Measurements from ENCODE around the gene FSTL4. TPM values are rescaled to one million over a fixed set of nuclear protein-coding genes. Genes with fewer than 3 reads are reported as not detected.

The FSTL4 gene
- total and polyA plus RNA-seq, 2 of the 13 experiments (the other 11 are each of a cell fraction or from before 2014, with no cell fraction given) = 2.1 to 3.0 TPM

DNA sequence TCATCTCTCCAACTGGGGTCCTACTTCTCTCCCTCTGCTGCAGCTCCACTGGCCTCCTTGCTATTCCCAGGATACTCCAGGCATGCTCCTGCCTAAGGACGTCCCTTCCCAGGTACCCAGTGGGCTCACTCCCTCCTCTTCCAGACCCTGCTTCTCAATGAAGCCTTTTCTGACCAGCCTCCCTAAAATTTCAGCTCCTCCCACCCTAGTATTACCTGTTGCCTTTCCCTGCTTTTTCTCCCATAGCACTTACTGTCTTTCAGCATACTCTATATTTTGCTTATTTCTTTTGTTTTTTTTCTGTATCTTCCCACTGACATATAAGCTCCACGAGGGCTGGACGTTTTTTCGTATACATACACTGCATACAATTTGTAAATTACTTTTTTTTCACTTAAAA lies 26.1 kb upstream of the FSTL4 start (continued):
- no peak for TF ChIP-seq ZNF780A (CRISPR knock-in tag; IDR thresholded peaks at IDR 0.05)
- TF ChIP-seq, protein P1, sequence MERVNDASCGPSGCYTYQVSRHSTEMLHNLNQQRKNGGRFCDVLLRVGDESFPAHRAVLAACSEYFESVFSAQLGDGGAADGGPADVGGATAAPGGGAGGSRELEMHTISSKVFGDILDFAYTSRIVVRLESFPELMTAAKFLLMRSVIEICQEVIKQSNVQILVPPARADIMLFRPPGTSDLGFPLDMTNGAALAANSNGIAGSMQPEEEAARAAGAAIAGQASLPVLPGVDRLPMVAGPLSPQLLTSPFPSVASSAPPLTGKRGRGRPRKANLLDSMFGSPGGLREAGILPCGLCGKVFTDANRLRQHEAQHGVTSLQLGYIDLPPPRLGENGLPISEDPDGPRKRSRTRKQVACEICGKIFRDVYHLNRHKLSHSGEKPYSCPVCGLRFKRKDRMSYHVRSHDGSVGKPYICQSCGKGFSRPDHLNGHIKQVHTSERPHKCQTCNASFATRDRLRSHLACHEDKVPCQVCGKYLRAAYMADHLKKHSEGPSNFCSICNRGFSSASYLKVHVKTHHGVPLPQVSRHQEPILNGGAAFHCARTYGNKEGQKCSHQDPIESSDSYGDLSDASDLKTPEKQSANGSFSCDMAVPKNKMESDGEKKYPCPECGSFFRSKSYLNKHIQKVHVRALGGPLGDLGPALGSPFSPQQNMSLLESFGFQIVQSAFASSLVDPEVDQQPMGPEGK (CRISPR knock-in tag; IDR thresholded peaks at IDR 0.05) = no peak
- TF ChIP-seq FOSL1 (CRISPR knock-in tag; IDR thresholded peaks at IDR 0.05; ENCODE audit: borderline replicate concordance) = no peak

DNA sequence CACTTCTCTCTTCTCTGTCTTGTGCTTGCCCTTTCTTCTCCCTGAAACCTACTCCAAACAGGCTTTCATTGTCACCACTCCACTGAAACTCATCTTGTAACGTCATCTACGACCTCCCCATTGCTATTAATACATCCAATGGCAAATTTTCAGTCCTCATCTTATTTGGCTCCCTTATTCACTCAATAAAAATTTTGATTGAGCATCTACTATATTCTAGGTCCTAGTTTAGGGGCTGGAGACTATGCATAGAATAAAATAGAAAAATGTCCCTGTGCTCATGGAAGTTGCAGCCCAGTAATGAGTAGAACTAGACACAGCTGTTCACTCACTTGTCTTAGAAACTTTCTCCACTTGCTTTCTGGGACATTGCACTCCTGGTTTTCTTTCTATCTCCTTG lies 24.9 kb upstream of the FSTL4 start:
- ATAC-seq (no peak), FAIRE-seq (no peak), DNase-seq (ENCODE audit: low spot score) (no peak)
- Histone ChIP-seq H4K20me1 (ENCODE audit: insufficient read depth, low read length) (no peaks in the 10 kb centered on the region), H3K4me1 (ENCODE audit: insufficient read depth, low read length) (no peaks in the 10 kb centered on the region), H3K27me3 (ENCODE audit: control insufficient read depth in 1 of 2, insufficient read depth in 2 of 2, low read length in 2 of 2) (0 out of 5 replicates have a peak, but pooled peaks cover 0 to 4% of the 10 kb centered on the region in 2 experiments), H3K4me3 (replicated peaks in 1 of 3; ENCODE audit: insufficient read depth in 1 of 3, low read depth in 2 of 3, low read length in 3 of 3) (no peak overlapping the region), H3K4me2 (ENCODE audit: low read depth, low read length) (no peak overlapping the region), H3K79me2 (ENCODE audit: insufficient read depth, low read length) (no peaks in the 10 kb centered on the region), H3K36me3 (replicated peaks in 1 of 2; ENCODE audit: control insufficient read depth in 1 of 2, insufficient read depth in 2 of 2, low read length in 2 of 2) (no peaks in the 10 kb centered on the region), H3K9ac (ENCODE audit: insufficient read depth, low read depth, low read length) (no peak overlapping the region), H3K9me3 (ENCODE audit: low read length) (no peaks in the 10 kb centered on the region), H3K27ac (ENCODE audit: extremely low read length, insufficient read depth, low read length) (no peak overlapping the region), H2AFZ (ENCODE audit: low read length) (no peak overlapping the region)
- no TSS peak for BruUV-seq (replicated peaks)
- WGBS (ENCODE audit: low lambda C conversion rate) = 0% methylated on average over 2 of the region's 2 CpGs
- ChIA-PET POLR2A (no interaction called here), CTCF (ENCODE audit: low intra/inter-chr PET ratio, low total read pairs) (no interaction called here)
- intact Hi-C loops (cut with micrococcal nuclease; ENCODE audit: unreplicated experiment) = no loop called here
- in situ Hi-C loops (cut with HindIII; ENCODE audit: extremely low pct_ligation_motif_present, low pct_unique_long_range_greater_than_20kb) = no loop called here
- no peak for TF ChIP-seq ZNF720 (CRISPR knock-in tag; IDR thresholded peaks at IDR 0.05)
- TF ChIP-seq, protein P2, sequence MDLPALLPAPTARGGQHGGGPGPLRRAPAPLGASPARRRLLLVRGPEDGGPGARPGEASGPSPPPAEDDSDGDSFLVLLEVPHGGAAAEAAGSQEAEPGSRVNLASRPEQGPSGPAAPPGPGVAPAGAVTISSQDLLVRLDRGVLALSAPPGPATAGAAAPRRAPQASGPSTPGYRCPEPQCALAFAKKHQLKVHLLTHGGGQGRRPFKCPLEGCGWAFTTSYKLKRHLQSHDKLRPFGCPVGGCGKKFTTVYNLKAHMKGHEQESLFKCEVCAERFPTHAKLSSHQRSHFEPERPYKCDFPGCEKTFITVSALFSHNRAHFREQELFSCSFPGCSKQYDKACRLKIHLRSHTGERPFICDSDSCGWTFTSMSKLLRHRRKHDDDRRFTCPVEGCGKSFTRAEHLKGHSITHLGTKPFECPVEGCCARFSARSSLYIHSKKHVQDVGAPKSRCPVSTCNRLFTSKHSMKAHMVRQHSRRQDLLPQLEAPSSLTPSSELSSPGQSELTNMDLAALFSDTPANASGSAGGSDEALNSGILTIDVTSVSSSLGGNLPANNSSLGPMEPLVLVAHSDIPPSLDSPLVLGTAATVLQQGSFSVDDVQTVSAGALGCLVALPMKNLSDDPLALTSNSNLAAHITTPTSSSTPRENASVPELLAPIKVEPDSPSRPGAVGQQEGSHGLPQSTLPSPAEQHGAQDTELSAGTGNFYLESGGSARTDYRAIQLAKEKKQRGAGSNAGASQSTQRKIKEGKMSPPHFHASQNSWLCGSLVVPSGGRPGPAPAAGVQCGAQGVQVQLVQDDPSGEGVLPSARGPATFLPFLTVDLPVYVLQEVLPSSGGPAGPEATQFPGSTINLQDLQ (CRISPR knock-in tag; IDR thresholded peaks at IDR 0.05) = no peak
- TF ChIP-seq ZNF326 (CRISPR knock-in tag; IDR thresholded peaks at IDR 0.05; ENCODE audit: borderline replicate concordance) = no peak
- TF ChIP-seq ZNF550 (CRISPR knock-in tag; IDR thresholded peaks at IDR 0.05; ENCODE audit: borderline replicate concordance) = no peak
- TF ChIP-seq, protein P3, sequence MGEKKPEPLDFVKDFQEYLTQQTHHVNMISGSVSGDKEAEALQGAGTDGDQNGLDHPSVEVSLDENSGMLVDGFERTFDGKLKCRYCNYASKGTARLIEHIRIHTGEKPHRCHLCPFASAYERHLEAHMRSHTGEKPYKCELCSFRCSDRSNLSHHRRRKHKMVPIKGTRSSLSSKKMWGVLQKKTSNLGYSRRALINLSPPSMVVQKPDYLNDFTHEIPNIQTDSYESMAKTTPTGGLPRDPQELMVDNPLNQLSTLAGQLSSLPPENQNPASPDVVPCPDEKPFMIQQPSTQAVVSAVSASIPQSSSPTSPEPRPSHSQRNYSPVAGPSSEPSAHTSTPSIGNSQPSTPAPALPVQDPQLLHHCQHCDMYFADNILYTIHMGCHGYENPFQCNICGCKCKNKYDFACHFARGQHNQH (CRISPR knock-in tag; IDR thresholded peaks at IDR 0.05) = no peak
- no peak for TF ChIP-seq ZNF205 (CRISPR knock-in tag; IDR thresholded peaks at IDR 0.05)
- TF ChIP-seq, protein P4, sequence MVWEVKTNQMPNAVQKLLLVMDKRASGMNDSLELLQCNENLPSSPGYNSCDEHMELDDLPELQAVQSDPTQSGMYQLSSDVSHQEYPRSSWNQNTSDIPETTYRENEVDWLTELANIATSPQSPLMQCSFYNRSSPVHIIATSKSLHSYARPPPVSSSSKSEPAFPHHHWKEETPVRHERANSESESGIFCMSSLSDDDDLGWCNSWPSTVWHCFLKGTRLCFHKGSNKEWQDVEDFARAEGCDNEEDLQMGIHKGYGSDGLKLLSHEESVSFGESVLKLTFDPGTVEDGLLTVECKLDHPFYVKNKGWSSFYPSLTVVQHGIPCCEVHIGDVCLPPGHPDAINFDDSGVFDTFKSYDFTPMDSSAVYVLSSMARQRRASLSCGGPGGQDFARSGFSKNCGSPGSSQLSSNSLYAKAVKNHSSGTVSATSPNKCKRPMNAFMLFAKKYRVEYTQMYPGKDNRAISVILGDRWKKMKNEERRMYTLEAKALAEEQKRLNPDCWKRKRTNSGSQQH (CRISPR knock-in tag; IDR thresholded peaks at IDR 0.05; ENCODE audit: low read depth) = no peak
- no peak for TF ChIP-seq ZSCAN9 (CRISPR knock-in tag; IDR thresholded peaks at IDR 0.05; ENCODE audit: borderline replicate concordance)
- no peak for TF ChIP-seq TCF7L2 (IDR thresholded peaks at IDR 0.05; ENCODE audit: low read depth, low read length)
- TF ChIP-seq ZNF569 (CRISPR knock-in tag; IDR thresholded peaks at IDR 0.05; ENCODE audit: borderline replicate concordance) = no peak
- TF ChIP-seq, protein P5, sequence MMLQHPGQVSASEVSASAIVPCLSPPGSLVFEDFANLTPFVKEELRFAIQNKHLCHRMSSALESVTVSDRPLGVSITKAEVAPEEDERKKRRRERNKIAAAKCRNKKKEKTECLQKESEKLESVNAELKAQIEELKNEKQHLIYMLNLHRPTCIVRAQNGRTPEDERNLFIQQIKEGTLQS (CRISPR knock-in tag; IDR thresholded peaks at IDR 0.05) = no peak
- TF ChIP-seq, protein P6, sequence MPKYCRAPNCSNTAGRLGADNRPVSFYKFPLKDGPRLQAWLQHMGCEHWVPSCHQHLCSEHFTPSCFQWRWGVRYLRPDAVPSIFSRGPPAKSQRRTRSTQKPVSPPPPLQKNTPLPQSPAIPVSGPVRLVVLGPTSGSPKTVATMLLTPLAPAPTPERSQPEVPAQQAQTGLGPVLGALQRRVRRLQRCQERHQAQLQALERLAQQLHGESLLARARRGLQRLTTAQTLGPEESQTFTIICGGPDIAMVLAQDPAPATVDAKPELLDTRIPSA (CRISPR knock-in tag; IDR thresholded peaks at IDR 0.05; ENCODE audit: borderline replicate concordance) = no peak
- no peak for TF ChIP-seq ATAD3A (CRISPR knock-in tag; IDR thresholded peaks at IDR 0.05)

Measured in HepG2 (cell line).